GM19193 (cell line): ENCODE results near the gene WNT9B.

Source experiments
- POLR2A ChIP-seq: IDR thresholded peaks from 4 replicates; pipeline ENCODE4 v1.6.1; 2011; ENCODE audit not compliant: insufficient read depth, insufficient read length; ENCODE audit errors: extremely low read depth

WNT9B gene

DNA sequence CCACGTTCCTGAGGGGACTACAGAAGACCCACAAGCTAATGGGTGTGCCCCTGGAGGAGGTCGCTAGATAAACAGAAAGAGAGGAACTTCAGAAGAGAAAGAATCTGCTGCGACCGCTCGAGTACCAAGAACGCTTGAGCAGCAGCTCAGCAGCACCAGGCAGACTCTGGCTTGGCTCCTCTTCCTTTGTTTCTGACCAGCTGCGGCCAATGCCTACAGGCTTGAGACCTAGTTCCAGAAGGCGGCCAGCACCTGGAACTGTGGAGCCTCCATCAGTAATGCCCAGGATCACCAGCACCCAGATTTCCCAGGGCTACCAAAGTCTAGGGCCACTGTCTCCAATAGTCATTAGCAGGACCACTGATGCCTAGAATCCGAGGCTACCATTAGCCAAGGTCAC is 45.6 kb downstream of the WNT9B start:
- no peak for TF ChIP-seq POLR2A

DNA sequence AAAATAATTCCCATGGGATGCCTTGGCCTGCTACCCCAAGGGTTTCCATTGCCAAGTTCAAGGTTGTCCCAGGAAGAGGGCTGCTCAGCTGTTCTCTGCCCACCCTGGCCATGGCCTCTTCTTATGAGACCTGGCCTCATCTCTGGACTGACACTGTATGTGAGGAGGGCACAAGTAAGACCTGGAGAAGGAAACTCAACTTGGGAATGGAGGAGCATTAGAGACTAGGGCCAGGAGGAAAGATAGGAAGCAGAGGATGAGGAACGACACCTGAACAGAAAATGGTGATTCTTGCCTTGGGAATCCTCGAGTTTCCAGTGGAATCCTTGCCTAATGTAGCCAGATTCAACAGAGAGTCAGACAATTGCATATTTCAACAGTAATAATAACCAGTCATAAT is 47.0 kb downstream of the WNT9B start:
- TF ChIP-seq POLR2A, result no peak

DNA sequence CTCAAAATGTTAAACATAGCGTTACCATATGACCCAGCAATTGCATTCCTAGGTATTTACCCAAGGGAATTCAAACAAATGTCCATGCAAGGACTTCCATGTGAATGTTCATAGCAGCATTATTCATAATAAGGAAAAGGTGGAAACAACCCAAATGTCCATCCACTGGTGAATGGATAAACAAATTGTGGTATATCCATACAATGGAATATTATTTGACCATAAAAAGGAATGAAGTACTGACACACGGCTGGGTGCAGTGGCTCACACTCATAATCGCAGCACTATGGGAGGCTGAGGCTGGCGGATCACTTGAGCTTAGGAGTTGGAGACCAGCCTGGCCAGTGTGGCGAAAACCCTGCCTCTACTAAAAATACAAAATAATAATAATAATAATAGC is 47.5 kb downstream of the WNT9B start:
- no peak for TF ChIP-seq POLR2A

DNA sequence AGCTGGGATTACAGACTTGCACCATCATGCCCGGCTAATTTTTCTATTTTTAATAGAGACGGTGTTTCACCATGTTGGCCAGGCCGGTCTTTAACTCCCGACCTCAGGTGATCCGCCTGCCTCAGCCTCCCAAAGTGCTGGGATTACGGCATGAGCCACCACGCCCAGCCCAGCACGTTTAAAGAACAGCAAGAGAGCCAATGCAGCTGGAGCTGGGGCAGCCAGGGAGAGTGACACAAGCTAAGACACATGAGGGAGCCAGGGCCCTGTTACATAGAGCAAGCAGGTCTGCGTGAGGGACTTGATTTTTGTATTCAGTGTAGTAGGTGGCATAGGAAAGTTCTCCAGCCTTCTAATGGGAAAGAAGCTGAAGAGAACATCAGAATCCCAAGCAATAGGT is 49.9 kb downstream of the WNT9B start:
- TF ChIP-seq POLR2A, result no peak

DNA sequence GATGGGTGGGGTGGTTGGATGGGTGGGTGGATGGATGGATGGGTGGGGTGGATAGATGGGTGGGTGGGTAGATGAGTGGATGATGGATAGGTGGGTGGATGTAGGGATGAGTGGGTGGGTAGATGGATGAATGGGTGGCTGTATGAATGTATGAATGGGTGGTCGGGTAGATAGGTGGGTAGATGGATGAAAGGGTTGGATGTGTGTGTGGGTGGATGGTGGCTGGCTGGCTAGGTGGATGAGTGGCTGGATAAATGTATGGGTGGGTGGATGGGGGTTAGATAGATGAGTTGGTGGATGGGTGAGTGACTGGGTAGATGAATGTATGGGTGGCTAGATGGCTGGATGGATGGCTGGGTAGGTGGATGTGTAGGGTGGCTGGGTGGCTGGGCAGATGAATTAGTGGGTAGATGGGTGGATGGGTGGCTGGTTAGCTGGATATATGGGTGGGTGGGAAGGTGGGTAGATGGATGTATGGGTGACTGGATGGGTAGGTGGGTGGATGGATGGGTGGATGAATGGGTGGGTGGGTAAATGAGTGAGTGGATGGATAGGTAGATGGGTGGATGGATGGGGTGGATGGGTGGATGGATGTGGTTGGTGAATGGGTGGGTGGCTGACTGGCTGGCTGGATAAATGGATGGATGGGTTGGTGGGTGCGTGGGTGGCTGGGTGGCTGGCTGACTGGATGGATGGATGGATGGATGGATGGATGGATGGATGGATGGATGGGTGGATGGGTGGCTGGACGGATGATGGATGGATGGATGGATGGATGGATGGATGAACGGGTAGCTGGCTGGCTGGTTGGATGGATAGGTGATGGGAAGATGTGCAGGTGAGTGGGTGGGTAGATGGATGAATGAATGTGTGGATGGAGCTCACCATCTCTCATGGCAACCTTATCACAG is 52.6 kb downstream of the WNT9B start:
- no peak for TF ChIP-seq POLR2A

DNA sequence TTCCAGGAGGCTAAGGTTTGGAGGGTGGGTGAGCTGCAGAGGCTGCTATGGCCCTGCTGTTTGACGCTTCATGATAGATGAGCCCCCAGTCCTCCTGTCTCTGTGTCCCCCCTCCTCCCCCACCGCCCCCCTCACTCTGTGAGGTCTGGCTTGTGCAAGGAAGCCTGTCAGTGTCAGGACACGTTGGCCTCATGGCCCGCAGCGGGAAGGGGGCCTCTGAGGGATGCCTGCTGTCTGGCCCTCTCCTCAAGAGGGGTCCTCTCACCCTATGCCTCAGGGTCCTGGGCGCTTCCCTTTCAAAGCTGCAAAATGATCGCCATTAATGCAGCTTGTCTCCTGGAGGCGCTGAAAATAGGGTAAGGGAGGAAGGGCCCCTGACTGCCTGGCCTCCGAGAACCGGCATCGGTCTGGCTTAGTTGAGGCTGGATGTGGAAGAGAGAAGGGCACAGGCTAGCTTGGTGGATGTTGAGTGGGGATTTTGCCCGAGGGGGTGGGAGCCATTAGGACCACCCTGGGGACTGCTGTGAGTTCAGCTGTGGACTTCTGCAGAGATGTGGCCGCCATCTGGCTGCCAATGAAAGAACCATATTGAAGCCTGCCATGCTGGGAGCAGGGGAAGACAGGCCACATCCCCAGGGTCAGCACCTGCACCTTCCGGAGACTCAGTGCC is 56.8 kb downstream of the WNT9B start:
- TF ChIP-seq POLR2A, result no peak

DNA sequence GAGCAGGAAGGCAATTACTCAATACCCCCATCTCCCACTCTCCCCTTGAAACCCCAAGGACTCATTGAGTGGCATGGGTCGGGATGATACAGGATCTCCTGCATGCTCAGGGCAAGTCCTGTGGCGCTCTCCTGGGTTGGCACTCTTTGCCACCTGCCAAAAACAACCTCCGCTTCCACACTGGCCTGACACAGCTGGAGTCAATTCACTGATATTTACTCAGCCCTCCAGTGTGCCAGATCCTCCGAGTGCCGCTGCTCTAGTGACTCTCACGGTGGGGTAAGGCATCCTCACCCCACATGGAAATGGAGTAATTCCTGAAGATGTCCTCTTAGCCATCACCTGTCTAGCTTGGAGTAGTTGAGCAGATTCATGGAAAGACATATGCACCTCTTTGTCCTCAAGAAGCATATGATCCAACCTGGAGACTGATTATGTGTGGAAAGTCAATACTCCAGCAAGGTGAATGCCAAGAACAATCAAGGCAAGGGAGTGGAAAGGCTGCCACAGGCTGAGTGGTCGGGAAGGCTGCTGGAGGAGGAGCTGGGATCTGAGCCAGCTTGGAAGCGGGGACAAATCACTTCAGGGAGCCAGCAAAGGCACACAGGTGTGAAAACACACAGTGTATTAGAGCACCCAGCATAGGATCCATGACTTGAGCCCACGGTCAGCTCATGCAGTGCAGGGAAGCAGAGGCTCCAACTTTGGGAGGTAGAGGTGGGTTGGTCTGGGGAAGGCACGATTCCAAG is 59.0 kb downstream of the WNT9B start:
- no peak for TF ChIP-seq POLR2A

DNA sequence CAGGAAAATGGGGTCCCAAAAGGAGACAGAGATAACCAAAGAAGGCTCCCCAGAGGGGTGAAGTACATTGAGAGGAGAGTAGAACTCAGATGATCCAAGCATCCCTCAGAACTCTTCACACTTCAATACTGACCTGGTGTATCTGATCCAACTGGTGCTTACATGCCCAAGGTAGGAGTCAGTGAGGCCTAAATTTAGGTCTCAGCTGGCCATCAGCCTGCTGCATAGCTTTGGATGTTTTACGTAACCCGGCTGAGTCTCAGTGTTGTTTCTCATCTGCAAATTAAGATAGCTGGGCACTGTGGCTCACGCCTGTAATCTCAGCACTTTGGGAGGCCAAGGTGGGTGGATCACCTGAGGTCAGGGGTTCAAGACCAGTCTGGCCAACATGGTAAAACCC is 59.9 kb downstream of the WNT9B start:
- no peak for TF ChIP-seq POLR2A

DNA sequence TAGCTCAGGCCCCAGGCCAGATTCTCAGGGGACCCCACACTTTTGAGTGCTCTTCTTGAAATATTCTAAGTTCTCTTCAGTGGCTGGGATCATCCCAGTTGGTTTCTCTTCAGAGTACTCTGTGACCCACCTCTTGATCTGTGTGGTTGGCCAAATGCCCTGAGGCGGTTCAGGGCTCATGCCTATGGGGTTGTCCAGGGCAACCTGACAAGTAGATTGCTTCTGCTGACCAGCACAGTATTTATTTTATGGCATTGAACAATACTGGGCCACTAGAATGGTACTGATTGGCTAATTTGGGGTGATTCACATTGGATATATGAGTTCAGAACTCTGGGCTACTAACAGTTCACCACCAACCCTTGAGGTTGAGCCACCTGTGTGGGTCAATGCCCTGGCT is 64.2 kb downstream of the WNT9B start:
- TF ChIP-seq POLR2A, result no peak

DNA sequence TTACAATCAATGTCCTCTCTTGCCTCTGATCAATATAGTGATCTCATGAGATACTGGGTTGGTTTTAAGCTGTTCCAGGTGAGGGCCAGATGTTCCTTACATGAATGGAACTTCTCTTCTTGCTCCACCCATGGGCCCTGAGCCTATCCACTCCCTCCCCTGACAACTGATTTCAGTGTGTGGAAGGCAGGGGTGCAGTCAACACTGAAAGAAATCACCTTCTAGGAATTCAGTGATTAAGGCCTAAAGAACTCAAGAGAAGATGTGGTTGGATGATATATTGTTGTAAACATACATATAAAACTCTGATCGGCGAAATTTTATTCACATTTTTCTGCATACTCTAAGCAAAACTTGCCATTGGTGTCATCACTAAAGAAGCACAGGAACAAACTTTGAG is 64.8 kb downstream of the WNT9B start:
- no peak for TF ChIP-seq POLR2A

DNA sequence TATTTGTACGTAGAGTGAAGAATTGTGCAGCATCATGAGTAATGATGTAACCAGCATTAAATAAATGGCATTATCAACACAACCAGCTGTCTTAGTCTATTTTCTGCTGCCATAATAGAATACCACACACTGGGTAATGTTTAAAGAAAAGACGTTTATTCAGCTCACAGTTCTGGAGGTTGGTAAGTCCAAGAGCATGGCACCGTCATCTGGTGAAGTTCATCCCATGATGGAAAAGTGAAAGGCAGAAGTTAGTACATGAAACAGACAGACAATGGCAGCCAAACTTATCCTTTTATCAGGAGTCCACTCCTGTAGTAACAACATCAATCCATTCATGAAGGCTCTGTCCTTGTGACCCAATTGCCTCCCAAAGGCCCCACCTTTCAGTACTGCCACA is 65.2 kb downstream of the WNT9B start:
- TF ChIP-seq POLR2A, result no peak

DNA sequence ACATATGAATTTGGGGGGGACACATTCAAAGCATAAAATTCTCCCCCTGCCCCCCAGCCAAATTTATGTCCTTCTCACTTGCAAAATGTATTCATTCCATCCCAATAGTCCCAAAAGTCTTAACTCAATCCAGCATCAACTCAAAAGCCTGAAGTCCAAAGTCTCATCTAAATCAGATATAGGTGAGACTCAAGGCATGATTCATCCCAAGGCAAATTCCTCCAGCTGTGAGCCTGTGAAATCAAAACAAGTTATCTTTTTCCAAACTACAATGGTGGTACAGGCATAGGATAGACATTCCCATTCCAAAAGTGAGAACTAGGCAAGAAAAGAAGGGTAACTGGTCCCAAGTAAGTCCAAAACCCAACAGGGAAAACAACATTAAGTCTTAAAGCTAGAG is 65.7 kb downstream of the WNT9B start:
- TF ChIP-seq POLR2A, result no peak

DNA sequence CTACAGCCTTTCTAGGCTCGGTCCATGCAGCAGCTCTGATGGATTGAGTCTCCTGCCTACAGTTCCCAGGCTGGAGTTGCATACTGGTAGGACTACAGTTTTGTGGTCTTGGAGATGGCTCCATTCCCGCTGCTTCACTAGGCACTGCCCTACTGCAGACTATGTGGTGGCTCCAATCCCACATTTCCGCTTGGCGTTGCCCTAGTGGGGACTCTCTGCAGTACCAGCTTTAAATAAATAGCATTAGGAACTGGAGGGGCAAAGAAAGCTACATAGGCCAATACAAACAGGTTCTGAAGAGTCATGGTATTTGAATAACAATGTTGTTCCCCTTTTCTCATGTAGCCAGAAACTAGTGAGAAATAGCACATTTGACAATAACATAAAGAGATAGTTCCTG is 66.1 kb downstream of the WNT9B start:
- TF ChIP-seq POLR2A, result no peak

DNA sequence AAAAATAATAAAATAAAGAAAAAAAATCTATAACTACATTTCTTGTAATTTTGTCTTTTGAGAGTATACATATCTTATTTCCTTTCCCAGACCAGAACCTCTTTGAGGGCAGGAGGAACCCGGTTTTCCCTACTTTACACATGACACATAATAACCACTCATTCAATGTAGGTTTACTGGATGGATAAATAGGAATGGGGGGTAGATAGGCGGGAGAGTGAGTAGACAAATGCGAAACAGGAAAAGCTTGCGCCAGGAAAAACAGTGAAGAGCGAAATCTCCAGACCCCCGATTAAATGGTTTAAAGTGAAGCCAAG is 71.1 kb downstream of the WNT9B start:
- TF ChIP-seq POLR2A, result no peak

DNA sequence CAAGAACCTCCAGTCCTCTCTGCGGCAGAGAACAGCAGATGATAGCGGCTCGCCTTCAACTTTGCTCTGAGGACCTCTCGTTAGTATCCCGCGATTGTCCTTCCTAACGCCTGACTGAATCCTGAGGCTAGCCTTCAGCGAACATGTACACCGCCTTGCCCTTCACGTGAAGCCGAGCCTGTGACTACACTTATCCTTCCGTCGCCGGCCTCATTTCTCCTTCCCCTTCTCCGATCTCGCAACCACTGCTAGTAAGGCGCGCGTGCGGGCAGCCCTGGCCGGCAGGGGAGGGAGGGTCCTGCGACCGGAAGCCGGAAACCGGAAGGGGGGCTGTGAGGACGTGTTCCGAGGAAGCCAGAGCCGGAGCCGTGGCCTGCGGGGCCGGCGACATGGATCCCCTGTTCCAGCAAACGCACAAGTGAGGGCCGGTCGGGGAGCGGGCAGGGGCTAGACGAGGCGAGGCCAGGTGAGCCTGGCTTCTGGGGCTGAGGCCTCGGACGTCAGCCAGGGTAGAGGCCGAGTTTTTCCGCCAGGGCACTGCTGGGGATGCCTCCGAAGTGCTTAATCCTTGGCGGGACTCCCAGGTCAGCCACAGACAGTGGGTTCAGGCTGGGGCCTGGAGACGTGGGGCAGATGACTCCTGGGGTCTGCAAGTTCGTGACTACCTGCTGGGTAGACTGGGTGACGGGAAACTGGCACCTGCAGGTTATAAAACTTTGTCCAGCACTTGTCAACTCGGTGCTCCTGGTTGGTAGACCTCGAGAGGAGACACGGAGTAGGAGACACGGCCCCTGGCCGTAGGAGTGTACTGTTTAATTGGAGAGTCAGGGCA is 71.6 kb downstream of the WNT9B start, which contains the start of gene GOSR2:
Gene GOSR2 (plus strand): TSS at position 357 of the 832 bp plus-strand sequence. CDS start 33 bp downstream, at position 390.
- TF ChIP-seq POLR2A, result peak; percentile 96
